HG03521 (cell line): ENCODE measurements around the gene DNAJC6.
A peak's percentile ranks its signal among the peaks of the same experiment; 100 is the strongest.
"Not testable (repeated sequence)": the region's sequence is repeated elsewhere in the genome, so short reads cannot be mapped to it uniquely, and the experiment has no call there.

Experiments used
- ATAC-seq: cut with Tn5 transposase; IDR thresholded peaks from one replicate; pipeline ENCODE4 v1.9.1; 2021; ENCODE audit warnings: mild to moderate bottlenecking, moderate library complexity; ENCODE audit not compliant: unreplicated experiment

Gene DNAJC6

GRCh38 chr1:65309304-65310077 lies at the start of gene DNAJC6:
TSS of gene DNAJC6 (plus strand) at chr1:65309543. CDS start at chr1:65309746, 203 bp downstream.
- ATAC-seq = peak; percentile 59

DNA sequence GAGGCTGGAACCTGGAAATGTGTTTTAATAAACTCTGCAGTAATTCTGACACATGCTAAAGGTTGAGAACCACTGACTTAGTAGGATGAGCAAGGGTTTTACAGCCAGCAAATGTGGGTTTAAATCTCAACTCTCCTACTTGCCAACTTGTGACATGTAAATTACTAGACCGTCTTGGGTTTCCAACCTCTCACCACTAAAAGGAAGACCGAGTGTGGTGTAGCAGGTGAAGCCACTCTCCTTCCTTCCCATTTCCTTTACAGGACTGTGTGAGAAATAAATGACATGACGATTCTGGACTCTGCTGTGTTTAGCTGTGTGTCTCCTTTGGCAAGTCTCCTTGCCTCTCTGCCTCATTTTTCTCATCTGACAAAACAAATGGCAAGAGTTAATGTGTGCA lies 49.5 kb upstream of the DNAJC6 start:
- ATAC-seq = no peak

DNA sequence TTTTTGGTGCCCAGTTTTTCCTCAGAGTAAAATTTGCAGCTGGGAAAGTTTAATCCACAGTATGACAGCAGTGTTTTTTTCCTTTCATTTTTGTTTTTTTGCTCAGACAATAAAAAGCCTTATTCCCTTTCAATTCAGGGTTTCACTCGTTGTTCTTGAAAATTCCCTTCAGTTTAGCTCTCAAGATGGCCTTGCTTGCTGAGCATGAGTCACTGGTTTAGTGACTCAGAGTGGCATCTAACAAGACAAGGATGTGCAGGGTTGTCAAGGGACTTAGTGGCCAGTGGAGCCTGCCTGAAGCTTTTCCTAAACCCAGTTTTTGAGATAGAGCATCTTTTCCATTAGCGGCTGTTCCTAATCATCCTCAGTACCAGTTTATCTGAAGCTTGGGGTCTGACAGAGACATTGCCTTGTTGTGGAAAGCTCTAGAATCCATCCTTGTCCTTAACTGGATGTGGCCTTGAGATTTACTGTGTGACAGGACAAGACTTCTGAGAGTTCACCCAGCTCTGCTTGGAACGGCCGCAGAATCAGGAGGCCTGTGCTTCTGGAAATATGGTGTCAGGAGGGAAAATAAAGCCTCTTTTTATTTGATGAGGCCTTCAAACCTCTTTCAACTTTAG lies 48.4 kb upstream of the DNAJC6 start:
- ATAC-seq = no peak

DNA sequence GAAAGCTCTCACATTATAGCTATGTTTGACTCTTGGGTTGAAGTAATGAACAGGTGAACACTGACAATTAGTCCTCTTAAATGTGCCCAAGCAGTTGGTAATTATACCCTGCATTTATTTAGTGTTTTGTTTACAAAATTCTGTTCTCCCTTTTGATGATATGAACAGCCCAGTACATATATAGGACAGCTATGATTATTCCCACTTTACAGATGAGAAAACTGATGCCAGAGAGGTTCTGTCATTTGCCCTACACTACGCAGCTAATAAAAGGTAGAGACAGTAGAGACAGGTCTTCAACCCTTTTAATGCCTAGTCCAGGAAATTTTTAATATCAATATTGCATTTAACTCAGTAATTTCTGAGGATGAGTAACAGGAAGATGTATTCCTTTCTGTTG lies 46.1 kb upstream of the DNAJC6 start:
- ATAC-seq = no peak

GRCh38 chr1:65264197-65264929 lies 45.0 kb upstream of the DNAJC6 start:
- ATAC-seq = no peak

DNA sequence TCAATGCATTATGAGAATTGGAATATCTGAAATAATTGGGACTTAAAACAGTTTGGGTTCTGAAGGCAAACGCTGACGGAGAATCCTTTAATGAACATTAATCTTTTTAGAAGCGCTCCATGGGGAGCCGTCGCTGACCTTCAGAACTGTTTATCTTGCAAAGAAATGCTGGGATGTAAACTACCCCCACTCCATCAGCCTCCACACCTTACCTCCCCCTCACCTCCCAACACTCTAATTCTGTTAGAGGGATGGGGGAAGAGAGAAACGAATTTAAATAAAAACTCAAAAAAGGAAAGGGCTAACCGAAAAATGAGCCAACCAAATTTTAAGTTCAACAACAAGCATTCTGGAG lies 44.1 kb upstream of the DNAJC6 start:
- ATAC-seq = no peak

DNA sequence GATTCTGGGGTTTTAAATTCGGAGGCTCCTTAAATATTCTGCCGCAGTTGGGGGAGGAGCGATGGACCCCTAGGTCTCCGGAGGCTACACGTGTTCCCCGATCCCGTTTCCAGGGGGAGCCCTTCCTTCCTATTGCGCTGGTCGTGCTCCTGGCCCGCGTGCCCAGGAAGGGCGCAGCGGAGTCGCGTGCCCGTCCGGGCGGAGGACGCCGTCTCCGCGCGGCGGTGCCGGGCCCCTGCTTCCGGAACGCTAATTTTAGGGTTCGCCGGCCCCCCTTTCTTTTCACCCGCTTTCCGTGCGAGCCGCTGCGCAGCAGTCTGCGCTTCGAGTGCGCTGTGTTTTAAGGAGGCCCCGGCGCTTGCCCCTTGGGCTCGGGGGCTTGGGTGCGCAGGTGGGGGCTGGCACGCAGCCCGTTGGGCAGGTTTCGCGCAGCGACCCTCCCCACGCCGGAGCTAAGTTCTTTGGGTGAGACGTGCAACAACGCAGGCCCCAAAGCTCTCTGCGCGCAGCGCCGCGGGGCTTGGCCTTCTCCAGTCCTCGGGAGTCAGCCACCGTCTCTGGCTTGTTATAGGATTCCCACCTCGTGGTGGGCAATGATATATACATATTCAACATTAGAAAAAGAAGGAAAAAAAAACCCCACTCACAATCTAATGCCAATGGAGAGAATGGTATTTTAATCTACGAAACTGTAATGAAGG lies 43.5 kb upstream of the DNAJC6 start:
- ATAC-seq = peak; percentile 61

GRCh38 chr1:65266476-65266875 lies 42.9 kb upstream of the DNAJC6 start:
- ATAC-seq = no peak

- ATAC-seq = no peak
Measured at GRCh38 chr1:65267271-65267670, 42.1 kb upstream of the DNAJC6 start.

GRCh38 chr1:65267683-65268082 lies 41.7 kb upstream of the DNAJC6 start:
- no peak for ATAC-seq

DNA sequence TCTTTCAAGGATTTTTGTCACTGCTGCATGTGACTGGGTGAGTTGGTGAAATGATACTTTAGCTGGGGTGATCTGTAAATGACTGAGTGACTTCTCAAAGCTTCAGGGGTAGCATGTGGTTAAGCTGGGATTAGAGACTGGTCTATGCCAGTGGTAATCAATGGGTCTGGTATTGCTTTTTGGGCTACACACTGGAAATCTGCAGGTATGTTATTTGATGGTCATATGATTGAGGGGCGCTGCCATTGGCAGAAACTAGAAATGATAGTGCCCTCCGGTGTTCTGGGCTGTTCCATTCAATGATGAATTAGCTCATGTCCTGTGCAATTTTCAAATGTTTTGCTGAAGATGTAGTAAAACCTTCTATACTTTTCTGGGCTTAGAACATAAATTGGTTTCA lies 39.7 kb upstream of the DNAJC6 start:
- ATAC-seq = no peak

GRCh38 chr1:65276197-65276939 lies 33.0 kb upstream of the DNAJC6 start:
- ATAC-seq = no peak

DNA sequence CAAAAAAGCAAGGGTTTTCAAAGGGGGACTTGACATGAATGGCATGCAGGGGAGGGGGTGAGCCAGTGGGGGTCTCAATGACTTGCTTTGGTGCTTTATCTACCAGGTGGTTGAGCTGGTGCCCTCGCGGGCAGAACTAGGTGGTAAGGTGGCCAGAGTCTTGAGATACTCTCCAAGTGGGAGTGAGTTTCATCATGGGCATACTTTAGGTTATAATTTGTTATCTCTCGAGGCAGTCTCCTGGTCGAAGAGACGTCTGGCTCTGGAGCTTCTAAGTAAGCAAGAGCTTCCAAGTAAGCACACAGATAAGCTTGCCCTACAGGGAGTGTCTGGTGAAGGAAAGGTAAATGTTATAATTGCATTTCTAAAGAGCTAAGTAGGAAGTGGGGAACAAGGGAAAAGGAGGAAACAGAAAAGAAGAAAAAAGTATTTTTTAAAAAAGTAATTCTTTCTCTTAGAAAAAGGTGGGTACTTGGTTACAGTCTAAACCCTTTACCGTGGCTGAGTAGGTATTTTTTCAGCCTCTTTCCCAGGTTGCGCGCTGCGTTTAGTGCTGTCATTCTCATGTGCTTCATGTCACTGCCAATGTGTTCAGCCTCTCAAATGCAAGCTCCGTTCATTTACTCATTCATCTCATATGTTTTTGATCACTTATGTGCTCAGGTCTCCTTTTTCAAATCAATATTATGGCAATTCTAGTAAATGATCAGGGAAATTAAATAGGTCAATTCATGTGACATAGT lies 31.6 kb upstream of the DNAJC6 start:
- ATAC-seq = no peak

- no peak for ATAC-seq
Measured at GRCh38 chr1:65278376-65279069, 30.8 kb upstream of the DNAJC6 start.

DNA sequence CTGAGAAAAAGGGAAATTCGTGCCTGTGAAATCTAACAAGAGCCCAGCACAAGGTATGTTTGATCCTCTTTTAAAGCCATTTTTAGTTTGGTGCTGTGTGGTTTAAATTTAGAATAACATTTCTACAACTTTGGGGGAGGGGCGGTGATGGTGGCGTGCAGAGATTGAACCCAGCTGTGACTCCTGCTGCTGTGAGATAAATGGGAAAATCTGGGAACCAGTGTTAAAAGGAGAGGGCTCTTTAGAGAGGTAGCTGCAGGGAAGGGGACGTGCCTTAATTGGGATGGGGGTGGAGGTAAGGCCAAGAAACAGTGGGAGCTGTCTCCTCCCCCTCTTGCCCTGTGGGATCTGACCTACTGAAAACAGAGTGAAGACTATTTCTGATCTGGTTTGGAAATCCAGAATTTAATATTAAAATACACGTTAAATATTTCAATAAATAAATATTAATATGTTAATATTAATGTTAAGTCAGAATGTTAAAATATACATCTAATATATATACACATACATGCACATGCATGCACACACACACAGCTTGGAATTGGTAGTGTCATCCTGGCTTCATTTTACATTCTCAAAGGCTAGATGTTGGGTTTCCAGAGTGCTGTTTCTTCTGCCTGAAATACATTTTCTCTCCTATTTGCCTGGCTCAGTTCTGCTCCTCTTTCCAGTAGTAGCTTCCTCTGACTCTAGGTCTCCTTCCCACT lies 30.1 kb upstream of the DNAJC6 start:
- no peak for ATAC-seq

DNA sequence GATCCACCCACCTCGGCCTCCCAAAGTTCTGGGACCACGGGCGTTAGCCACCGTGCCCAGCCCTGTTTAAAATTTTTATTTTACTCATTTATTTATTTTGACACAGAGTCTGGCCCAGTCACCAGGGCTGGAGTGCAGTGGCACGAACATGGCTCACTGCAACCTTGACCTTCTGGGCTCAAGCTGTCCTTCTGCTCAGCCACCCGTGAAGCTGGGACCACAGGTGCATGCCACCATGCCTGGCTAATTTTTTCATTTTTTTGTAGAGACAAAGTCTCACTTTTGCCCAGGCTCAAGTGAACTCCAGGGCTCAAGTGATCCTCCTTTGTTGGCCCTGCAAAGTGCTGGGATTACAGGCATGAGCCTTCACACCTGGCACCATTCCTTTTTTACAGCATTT lies 27.5 kb upstream of the DNAJC6 start:
- ATAC-seq = no peak

DNA sequence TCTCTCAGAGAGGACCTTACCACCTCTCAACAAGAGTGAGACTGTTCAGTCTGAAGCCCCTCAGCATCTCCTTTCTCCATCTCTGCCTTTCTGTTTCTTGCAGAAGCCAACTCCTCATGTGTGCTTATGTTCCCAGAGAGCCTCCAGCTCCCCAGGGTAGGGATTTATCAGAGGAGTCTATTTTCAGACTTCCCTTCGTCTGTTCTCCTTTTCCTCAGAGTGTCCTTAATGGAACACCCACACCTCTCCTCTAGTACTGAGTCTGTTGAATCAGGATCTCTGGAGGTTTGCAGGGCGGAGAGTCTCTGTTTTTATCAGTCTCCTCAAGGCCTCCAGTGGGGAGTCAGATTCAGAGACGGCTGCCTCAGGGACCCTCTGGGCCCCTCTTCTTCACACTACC lies 25.1 kb upstream of the DNAJC6 start:
- no peak for ATAC-seq

DNA sequence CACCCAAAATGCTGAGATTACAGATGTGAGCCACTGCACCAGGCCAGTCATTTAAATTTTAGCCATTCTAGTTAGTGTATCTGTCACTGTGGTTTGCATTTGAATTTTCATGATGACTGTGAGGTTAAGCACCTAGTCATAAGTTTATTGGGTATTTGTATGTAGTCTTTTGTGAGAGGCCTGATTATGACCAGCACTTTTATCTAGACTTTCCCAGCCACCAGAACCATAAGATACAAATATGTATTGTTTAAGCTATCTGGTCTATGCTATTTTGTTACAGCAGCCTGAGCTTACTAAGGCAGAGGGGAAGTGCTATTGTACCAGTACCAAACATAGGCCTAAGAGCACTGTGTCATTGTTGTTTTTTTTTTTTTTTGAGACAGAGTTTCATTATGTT lies 19.9 kb upstream of the DNAJC6 start:
- ATAC-seq = no peak

- not testable (repeated sequence) for ATAC-seq
Measured at GRCh38 chr1:65291818-65292217, 17.5 kb upstream of the DNAJC6 start.
